COLO668 (cell line): ENCODE measurements around the gene OGN.

Experiments
- DNase-seq: peaks from one replicate; lab custom pipeline; 2025; ENCODE audit not compliant: unreplicated experiment; lab: John Stamatoyannopoulos, UW

OGN gene

DNA sequence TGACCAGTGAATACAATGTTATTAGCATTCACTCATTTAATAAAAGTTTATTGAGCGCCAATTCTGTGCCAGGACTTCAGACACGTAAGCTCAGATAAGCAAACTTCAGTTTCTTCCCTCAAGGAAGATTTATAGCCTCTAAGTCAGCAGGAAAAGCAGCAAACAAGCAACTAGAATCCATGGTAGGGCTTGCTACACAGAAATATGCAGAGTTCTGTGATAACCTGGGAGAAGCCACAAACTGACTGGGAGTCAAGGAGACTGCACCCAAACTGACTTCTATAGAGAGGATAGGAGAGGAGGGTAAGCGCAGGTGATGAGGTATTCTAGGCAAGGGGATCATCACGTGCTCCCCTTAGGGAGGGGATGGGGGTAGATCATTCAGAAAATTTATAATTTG is 1.4 kb upstream of the OGN start:
- DNase-seq = no peak

DNA sequence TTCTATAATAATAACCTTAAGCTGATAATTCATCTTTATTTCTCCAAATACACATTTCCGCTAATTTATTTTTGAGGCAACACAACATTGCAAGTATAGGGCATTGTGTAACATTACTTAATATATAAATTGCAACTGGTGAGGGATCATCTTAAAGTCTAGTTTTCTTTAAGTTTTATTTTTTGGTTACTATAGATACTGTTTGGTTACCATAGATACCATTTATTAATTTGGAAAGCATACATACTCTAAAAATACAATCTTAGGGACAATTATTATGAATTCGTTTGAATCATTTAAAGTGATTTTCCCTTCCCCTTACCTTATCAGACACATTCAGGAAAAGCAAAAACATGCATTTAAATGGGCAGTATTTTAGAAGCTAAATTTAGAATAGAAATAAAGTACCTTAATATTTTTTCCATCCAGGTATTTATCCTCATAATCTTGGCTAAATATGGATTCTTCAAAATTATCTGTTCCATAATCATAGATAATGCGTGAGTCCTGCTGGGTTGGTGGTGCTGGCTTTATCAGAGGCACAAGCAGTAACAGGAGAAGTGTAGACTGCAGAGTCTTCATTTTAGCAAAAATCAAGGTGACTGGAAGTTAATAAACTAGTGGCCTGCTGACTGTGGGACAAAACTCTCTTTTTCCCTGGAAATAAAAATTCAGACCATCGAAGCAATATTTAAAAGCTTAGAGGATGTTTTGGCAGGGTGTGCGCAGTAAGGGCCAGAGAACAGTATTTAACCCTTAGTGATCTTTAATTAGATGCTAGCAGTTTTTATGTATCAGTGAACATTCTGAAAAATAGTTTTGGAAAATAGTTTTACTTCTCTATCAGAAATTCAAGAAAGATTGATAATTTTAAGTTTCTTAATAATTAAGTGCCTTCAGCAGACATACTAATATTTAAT is 1.3 kb downstream of the OGN start:
- no peak for DNase-seq

DNA sequence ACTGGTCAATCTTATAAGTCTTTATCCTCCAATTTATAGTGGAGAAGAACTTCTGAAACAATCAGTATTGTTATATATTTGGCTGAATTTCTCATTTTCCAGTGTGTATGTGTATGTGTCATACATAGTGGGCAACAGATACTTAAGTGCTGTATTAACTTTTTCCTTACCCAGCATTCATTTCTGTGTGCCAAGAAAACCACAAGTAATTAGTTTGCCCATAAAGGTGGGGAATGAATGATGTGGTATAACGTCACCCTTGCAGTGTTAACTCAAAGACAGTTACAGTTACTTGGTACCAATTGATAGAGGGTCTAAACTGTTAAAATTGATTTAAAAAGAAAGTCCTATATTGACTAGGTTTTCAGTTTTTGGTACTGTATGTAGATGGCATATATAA is 2.0 kb downstream of the OGN start:
- DNase-seq = no peak

DNA sequence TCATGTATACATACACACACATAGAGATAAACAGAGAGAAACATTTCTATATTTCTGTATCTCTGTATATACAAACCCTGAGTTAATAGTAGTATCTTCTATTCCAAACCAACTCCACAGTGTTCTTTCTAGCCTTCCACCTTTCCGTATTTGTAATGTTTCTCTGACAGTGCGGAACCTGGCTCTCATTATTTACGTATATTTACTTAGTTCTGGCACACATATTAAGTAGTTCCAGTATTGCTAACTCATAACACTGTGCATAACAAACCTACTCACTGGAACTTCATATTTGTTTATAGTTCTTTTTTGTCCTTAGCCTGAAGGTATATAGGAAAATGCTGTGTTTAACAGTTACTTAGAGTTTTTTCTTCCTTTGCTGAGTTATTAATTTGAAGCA is 6.5 kb downstream of the OGN start:
- no peak for DNase-seq

DNA sequence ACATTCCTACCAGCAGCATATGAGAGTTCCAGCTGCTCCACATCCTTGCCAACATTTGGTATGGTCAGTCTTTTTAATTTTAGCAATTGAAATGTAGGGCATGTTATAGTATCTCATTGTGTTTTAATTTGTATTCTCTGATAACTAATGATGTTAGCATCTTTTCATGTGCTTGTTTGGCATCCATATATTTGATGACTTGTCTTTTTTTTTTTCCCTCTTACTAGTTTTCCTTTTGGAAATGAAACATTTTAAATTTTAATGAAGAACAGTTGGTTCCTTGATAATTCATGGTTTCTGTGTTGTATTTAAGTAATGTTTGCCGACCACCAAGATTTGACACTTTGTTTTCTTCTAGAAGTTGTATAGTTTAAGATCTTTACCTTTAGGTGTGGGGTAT is 8.8 kb downstream of the OGN start:
- no peak for DNase-seq

DNA sequence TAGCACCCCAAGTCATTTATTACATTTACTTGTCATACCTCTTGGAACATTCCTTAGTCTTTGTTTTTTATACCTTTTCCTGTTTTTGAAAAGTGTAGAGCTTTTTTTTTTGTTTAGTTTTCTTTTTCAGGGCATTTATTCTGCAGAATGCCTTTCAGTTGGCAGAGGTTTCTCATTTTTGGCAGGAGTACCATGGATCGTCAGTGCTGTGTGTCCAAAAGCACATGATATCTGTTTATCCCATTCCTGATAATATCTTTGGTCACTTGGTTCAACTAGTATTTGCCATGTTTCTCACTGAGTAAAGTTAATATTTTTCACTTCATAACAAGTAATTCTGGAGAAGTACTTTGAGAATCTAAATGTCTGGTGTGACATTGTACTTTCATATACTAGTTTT is 10.7 kb downstream of the OGN start:
- DNase-seq = no peak

DNA sequence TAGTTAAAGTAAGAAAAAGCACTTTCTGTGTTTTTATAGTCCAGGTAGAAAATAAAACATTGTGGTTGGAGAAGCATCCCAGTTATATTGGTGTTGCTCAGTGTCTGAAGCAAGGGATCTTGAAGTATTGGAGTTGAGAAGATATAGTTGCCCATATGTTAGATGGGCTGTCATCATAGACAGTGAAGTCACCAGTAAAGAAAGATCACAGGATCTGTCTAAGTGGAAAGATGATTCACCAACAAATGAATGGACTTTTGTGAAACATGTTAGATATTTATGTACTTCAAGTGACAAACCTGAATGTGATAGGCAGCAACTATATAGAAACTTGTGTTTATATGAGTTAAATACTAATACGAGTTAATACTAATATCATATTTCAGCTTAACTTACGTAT is 11.7 kb downstream of the OGN start:
- DNase-seq = no peak

DNA sequence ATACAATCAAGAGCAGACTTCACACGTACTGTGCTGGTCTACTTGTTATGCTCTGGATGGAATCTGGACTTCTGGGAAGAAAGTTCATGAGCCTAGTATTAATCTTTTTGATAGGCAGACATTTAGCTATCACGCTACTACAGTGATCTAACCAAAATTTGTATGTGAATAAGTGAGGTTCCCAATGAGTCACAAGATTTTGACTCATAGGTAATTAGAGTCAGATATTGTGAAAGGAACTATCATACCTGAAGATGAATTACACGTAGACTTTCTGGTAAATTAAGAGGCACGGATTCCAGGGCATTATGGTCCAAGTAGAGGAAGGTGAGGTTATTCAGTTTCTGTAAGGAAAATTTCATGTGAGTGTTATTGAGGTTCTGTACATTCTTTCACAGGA is 18.4 kb downstream of the OGN start:
- no peak for DNase-seq

DNA sequence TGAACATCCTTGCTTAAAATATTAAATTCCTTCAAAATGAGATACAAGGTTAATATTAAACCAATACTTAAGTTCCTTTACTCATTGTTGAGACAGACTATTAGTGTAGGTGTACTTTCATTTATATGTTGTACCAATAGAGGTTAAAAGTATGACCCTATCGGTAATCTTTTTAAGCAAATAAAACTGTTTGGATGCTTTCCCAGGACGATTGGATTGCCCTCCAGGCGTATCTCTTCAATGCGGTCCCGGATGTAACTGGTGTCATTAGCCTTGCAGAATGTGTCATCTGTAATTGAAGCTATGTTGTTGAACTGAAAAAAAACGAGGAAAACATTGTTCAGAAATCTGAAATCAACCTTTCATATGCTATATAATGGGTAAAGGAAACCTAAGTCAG is 18.9 kb downstream of the OGN start:
- DNase-seq = no peak

DNA sequence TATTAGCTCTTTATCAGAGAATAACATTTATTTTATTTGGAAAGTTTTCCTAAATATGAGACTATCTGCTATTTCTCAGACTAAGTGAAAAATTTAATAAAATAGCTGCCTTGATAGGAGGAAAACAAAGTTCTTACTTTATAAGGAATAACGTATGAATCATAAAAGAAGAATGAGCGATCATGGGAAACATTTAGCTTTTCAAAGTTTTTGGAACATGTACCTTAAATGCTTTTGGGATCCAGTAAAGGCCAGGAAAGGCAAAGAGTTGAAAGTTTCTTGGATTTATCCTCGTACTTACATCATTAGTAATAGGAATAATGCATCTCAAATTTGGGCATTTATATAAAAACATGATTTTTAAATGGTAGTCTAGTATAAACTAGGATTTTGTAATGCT is 19.4 kb downstream of the OGN start:
- DNase-seq = no peak

DNA sequence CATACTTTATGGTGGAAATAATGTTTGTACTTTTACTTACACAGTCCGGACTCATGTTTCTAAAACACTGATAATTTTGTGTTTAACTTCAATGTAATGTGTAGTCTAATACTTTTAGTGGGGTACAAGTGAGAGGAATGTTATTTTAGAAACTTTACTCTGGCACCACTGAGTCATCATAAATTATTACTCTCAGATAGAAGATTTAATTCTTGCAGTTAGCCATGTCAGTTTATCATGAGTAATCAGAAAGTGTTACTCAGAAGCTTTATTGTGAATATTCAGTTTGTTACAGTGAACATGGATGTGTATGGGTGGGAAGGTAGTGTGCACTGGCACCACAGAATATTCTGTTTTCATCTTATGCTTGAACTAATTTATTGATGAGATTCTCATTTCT is 20.0 kb downstream of the OGN start:
- no peak for DNase-seq

DNA sequence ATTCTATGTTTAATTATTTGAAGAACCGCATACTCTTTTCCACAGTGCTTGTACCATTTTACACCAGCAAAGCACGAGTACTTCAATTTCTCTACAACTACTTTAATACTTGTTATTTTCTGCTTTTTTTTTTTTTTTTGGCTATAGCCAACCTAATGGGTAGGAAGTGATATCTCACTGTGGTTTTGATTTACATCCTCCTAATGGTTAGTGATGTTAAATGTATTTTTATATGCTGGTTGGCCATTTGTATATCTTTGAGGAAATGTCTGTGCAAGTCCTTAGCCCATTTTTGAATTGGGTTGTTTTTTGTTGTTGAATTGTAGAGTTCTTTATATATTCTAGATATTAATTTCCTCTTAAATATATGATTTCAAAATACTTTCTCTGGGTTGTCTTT is 22.6 kb downstream of the OGN start:
- no peak for DNase-seq

DNA sequence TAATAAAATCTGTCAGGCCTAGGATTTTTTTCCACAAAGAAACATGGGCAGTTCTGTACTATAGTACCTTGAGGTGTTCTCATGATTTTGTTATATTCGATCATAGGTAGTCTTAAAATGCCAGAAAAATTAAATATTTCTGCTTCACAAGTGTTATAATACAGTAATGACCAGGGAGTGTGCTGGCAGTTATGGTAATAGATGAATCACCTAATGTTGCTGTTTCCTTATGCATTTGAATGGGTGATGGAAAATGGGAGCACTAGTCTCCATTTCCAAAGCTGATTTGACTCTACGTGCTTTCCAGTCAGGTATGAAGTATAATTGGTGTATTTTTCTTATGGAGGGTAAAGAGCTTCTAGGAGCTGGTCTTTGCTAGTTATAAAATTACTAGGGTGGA is 23.8 kb downstream of the OGN start:
- no peak for DNase-seq

DNA sequence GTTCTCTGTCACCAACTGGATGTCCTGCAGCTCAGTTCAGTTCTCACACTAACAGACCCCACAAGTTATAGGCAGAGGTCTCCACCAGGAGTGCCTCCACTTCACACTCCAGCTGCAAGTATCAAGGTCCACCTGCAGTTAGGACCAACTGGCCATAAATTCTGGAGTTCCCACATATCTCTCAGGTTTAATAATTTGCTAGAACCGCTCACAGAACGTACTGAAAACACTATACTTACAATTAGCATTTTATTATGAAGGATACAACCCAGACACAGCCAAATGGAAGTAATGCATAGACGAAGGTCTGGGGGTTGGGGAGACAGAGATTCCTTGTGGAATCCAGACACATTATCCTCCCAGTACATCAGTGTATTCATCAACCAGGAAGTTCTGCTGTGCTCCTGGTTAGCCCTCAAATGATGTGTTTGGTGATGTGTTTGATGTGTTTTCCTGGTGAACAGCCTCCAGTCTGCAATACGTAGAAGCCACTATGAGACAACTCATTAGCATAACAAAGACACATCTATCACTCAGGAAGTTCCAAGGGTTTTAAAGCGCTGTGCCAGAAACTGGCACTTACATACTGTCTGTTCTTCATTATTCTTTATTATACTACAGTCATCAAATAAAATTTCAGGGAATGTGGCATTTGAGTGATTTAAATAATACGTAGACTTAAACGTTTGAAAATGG is 25.4 kb downstream of the OGN start:
- DNase-seq = peak; percentile 25

DNA sequence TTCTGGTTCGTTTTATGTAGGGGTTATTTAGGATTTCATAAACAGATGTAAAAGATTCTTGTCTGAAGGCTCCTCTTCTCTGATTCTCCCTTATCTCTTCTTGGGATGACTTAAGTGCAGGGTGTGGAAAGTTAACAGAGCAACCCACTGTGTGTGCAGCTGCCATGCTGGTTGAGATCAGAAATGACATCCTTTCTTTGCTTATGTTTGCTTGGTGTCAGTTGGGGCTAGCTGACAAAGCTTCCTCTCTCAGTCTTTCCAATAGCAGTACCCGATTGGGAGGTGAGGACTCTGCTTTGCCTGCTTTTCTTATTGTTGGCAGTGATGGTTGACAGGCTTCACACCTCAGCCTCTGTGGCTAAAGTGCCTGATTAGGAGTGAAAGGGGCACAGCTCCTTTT is 26.5 kb downstream of the OGN start:
- peak; percentile 12 for DNase-seq

DNA sequence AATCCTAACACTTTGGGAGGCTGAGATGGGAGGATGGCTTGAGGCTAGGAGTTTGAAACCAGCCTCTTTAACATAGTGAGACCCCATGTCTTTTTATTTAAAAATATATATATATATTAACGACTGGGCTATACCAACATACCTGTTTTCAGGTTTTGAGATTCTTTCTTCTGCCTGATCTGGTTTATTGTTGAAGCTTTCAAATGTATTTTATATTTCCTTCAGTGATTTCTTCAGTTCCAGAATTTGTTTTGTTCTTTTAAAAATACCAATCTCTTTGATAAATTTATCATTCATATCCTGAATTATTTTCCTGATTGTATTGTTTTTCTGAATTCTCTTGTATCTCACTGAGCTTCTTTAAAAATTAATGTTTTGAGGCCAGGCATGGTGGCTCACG is 31.2 kb downstream of the OGN start:
- DNase-seq = no peak

DNA sequence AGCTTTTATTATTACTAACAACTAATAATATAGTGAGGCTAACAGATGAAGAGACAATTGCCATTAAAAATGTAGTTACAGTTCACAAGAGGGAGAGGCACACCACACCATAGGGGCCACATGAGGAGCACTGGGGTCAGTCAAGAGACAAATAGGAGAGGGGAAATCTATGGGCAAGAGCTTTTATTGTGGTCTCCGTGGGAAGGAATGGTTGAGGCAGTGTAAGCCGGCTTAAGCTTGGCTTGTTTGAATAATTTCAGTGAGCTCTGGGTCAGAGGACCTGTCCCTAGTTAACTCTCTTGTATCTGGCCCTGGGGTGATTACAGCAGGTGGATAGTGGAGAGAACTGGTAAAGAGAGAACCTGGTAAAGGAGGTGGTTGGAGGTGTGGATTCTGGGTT is 35.3 kb downstream of the OGN start:
- no peak for DNase-seq

DNA sequence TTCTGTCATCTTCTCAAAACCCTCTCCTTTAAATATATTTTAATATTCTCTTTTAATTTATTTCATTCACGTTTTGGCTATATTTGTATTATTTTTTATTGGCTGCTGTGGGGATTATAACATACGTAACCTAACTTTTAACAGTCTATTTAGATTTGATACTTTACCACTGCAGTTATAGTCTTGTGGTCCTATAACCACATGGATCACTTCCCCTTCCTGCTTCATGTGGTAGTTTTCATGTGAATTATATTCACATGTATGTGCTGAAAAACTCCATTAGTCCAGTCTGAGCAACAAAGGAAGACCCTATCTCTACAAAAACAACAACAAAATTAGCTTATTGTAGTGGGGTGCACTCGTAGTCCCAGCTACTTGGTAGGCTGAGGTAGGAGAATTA is 44.3 kb downstream of the OGN start:
- no peak for DNase-seq

DNA sequence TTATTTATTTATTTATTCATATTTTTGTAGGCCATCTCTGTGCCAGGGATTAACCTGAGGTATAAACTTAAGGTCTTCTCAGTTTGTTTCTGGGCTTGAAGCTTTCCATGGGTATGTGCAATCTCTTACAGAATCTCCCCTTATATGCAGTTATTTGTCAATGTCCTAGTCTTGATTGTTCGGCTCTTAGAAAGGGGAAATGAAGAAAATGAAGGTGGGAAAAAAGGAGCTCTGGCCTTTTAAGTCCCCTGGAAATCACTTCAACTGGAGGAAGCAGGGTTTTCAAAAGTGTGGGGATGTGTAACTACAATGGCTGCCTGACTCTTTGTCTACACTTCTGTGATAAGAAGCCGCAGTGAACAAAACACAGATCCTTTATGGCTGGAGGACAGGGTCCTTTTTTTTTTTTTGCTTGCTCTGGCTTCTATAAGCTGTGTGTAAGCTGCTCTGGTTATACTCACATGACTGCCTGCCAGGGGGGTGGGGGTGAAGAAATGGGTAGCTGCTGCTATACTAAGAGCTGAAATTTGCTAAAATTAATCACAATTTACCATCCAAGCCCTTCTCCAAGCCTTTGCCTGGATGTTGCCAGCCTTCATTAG is 44.9 kb downstream of the OGN start:
- DNase-seq = no peak

DNA sequence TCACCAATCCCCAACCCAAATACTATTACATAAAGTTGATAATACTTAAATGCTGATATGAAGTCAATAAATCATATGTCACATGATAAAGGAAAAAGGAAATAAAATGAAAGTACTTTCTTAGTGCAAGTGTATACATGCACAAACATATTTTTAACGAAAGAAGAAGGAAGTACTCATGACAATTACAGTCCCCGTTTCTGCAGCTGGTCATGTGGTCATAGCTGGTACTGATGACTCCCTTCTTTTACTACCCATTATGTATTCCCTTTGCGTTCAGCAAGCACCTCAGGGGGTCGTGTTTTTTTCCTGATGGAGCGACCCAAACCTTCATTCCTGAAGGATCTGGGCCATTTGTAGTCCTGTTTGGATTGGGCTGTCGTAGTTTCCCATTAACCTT is 51.3 kb downstream of the OGN start:
- no peak for DNase-seq

DNA sequence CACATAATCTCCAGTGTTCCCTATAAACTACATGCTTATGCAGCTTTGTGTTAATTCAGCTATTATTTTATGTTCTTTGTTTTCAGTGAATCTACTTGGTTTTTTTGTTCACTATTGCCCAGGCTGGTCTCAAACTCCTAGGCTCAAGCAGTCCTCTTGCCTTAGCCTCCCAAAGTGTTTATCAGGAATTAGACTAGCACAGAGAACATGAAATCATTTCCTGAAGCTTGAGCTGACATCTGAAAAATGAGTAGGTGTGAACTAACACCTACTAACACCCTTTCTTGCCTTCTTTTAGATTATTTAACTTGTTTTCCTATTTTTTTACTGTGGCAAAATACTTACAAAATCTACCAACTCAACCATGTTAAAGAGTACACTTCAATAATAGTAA is 53.6 kb downstream of the OGN start:
- no peak for DNase-seq
